ENCODE measurements around the gene ARL6IP4.

GRCh38 chr12:122963941-122964265 lies 16.6 kb upstream of the ARL6IP4 start:
- TF ChIP-seq CTCF (IDR thresholded peaks at IDR 0.05) (no peak), POLR2AphosphoS5 (IDR thresholded peaks at IDR 0.05) (no peak), EP300 (IDR thresholded peaks at IDR 0.05) (no peak), POLR2A (IDR thresholded peaks at IDR 0.05) (no peak)

All from suprapubic skin (tissue), 4 donors.